Heart left ventricle (tissue), 11 donors: ENCODE data around the gene FBXW4. TPM values are rescaled to one million over a fixed set of nuclear protein-coding genes. Genes with fewer than 3 reads are reported as not detected.

Source experiments
- microRNA-seq, 4 donors: library from miRNA; unstranded; fragments of <30 nt; microRNA quantifications; one replicate each; pipeline versions ENCODE4 to v1.2.0, GENCODE V29; 2017 to 2020
- polyA plus RNA-seq, 2 donors: library from polyadenylated mRNA; stranded (reverse); fragments of 200-250 nt; gene quantifications; one replicate each; pipeline ENCODE4 v1.2.3, GENCODE V29; 2013
- total RNA-seq, 9 donors: library from RNA; depleted of rRNA in 2 of 9; stranded (reverse); fragments of >200 nt in 2 of 9; fragmentation: NEBNext Ultra II Directional in 3 of 9; extraction: Animal tissue kit (Norgen Biotek cat#: 25700) in 3 of 9; gene quantifications; one replicate each; pipeline versions ENCODE4 v1.1.0 to v1.2.4, GENCODE V29; 2016 to 2023
- donor health status: ischemic (EF 13 %, LVEDD 7.1; RV severe dilation, severe dysfunction).
- donor health status: healthy with polysubstance abuse.
- donor health status: DM: no; HTN: yes; CAD: no.
- donor health status: DM: no; HTN: no; CAD: no.
- donor health status: ischemic (EF 25% LVEDD 5.7; RV mildly dilated, moderate dysfunction).
- donor health status: healthy.
- donor health status: DM: yes; HTN: yes; CAD: no.
- donor health status: PGD.
- donor health status: nonischemic (EF 23%, LVEDD 6.1; RV moderate dilation, normal function).

FBXW4 gene
- total and polyA plus RNA-seq, 11 donors = 35.8 to 116 (median 80.9) TPM

Small RNA genes lying within 50 kb of the gene (microRNA-seq; reads per million reads assigned to microRNA genes)
- 0 reads per million in 4 donors for gene MIR3158-1
- 0 reads per million in 4 donors for gene MIR3158-2

Other genes starting within 250 kb of the FBXW4 start
- 10 to 100 TPM; 12.3 to 21.6 (median 18.0) TPM for gene POLL, start 106.9 kb downstream of the FBXW4 start, total RNA-seq
- 10 to 100 TPM; 13.0 to 15.8 TPM for gene POLL, start 106.9 kb downstream of the FBXW4 start, polyA plus RNA-seq
- gene DPCD, start 106.8 kb downstream of the FBXW4 start, total RNA-seq = 10 to 100 TPM; 16.3 to 42.9 (median 23.2) TPM
- gene DPCD, start 106.8 kb downstream of the FBXW4 start, polyA plus RNA-seq = 10 to 100 TPM; 29.9 to 41.3 TPM
- not detected for gene FGF8, start 80.9 kb upstream of the FBXW4 start, total RNA-seq
- not detected for gene FGF8, start 80.9 kb upstream of the FBXW4 start, polyA plus RNA-seq
- gene NPM3, start 88.3 kb upstream of the FBXW4 start, total RNA-seq = 10 to 100 TPM in 4 of 9 donors, 1 to 10 TPM in 5; 5.9 to 23.1 (median 8.3) TPM
- gene NPM3, start 88.3 kb upstream of the FBXW4 start, polyA plus RNA-seq = 10 to 100 TPM; 11.0 to 24.9 TPM
- gene OGA, start 123.3 kb upstream of the FBXW4 start, total RNA-seq = 100 to 1,000 TPM in 4 of 9 donors, 10 to 100 TPM in 5; 53.8 to 164 (median 92.6) TPM
- gene OGA, start 123.3 kb upstream of the FBXW4 start, polyA plus RNA-seq = 10 to 100 TPM; 42.1 to 42.4 TPM
- 100 to 1,000 TPM in 7 of 9 donors, 10 to 100 TPM in 2; 85.1 to 862 (median 174) TPM for gene KCNIP2, start 148.6 kb upstream of the FBXW4 start, total RNA-seq
- 100 to 1,000 TPM; 214 to 262 TPM for gene KCNIP2, start 148.6 kb upstream of the FBXW4 start, polyA plus RNA-seq